GM12878 (cell line): ENCODE measurements around the gene DDX4.

Experiments used
- ATF2 ChIP-seq: IDR thresholded peaks from 2 replicates; pipeline ENCODE4 v1.6.1; 2012; ENCODE audit warnings: low read length, inconsistent platforms
- CHD2 ChIP-seq: IDR thresholded peaks from 2 replicates; pipeline ENCODE4 v1.6.1; 2011; ENCODE audit warnings: low read depth, low read length, improper control_type of control experiment, borderline replicate concordance
- CTCF ChIP-seq, 3 experiments: IDR thresholded peaks in 2 of 3; conservative IDR thresholded peaks in 1 of 3; 2 replicates each; pipeline ENCODE4 v1.5.1; 2011; ENCODE audit warnings: low read depth in 3 of 3, low read length in 3 of 3, mild to moderate bottlenecking in 3 of 3, control low read depth in 2 of 3, moderate library complexity in 2 of 3, inconsistent platforms in 1 of 3, mixed read lengths in 1 of 3; ENCODE audit not compliant: control insufficient read depth in 2 of 3, insufficient read depth in 1 of 3; ENCODE audit errors: extremely low read depth in 1 of 3
- ETV6 ChIP-seq, 2 experiments: fragments of 450-650 bp in 1 of 2; IDR thresholded peaks in 1 of 2; conservative IDR thresholded peaks in 1 of 2; 2 replicates each; pipeline ENCODE4 v1.6.1; 2014; ENCODE audit warnings: antibody characterized with exemption in 1 of 2, borderline replicate concordance in 1 of 2, low read depth in 1 of 2, mild to moderate bottlenecking in 1 of 2, moderate library complexity in 1 of 2
- NFXL1 ChIP-seq: fragments of 450-650 bp; IDR thresholded peaks from 2 replicates; pipeline ENCODE4 v1.6.1; 2017; ENCODE audit warnings: antibody characterized with exemption, mild to moderate bottlenecking, borderline replicate concordance
- POLR2AphosphoS5 ChIP-seq: IDR thresholded peaks from 2 replicates; pipeline ENCODE4 v1.6.1; 2011; ENCODE audit warnings: mild to moderate bottlenecking, low read length, inconsistent platforms
- RCOR1 ChIP-seq: conservative IDR thresholded peaks from 2 replicates; pipeline ENCODE4 v1.6.1; 2012; ENCODE audit warnings: low read depth, low read length, improper control_type of control experiment
- ZSCAN29 ChIP-seq: fragments of 450-650 bp; IDR thresholded peaks from 2 replicates; pipeline ENCODE4 v1.6.1; 2017; ENCODE audit warnings: mild to moderate bottlenecking, moderate library complexity

GRCh38 chr5:55851675-55851979 lies 113.8 kb downstream of the DDX4 start:
- TF ChIP-seq RCOR1 (no peak), POLR2AphosphoS5 (no peak), ZSCAN29 (no peak), CHD2 (no peak), ETV6 (conservative IDR thresholded peaks at IDR 0.05 in 1 of 2, IDR thresholded peaks at IDR 0.05 in 1 of 2; ENCODE audit: borderline replicate concordance in 1 of 2, low read depth in 1 of 2) (no peak), NFXL1 (no peak), CTCF (IDR thresholded peaks at IDR 0.05 in 2 of 3, conservative IDR thresholded peaks at IDR 0.05 in 1 of 3; ENCODE audit: control insufficient read depth in 2 of 3, extremely low read depth in 1 of 3, insufficient read depth in 1 of 3, low read depth in 3 of 3, low read length in 3 of 3) (no peak), ATF2 (no peak)
